Naive thymus-derived CD4-positive, alpha-beta T cell (primary cell): ENCODE results near the gene ACCS. TPM values are rescaled to one million over a fixed set of nuclear protein-coding genes. Genes with fewer than 3 reads are reported as not detected.

Experiments used
- ATAC-seq: fragments of 150-1000 bp; cut with Tn5 transposase; 2 replicates; pipeline ENCODE4 v1.10.0; 2021; ENCODE audit warnings: mild to moderate bottlenecking, moderate library complexity
- CTCF ChIA-PET: fragments of 350-600 bp; sonication (Branson Sonifier 250); formaldehyde crosslinking; loops from one replicate; lab custom pipeline; 2021; ENCODE audit warnings: antibody characterized with exemption; lab: Charles Lee
- POLR2A ChIA-PET: fragments of 350-600 bp; sonication (Branson Sonifier 250); formaldehyde crosslinking; loops from one replicate; lab custom pipeline; 2021; ENCODE audit warnings: antibody characterized with exemption, inconsistent platforms; lab: Charles Lee
- DNase-seq, 9 donors: peaks; one replicate each; pipeline versions ENCODE4 v3.0.0 to v3.0.0-alpha.2; 2020 to 2022; ENCODE audit warnings: mixed read lengths in 1 of 9
- H3K27ac ChIP-seq: one replicate; pipeline ENCODE4 v1.7.0; 2013; ENCODE audit warnings: mild to moderate bottlenecking, low read depth, low read length, moderate library complexity
- H3K27me3 ChIP-seq, 2 donors: one replicate each; pipeline ENCODE4 v1.7.0; 2013; ENCODE audit warnings: low read length in 2 of 2, mild to moderate bottlenecking in 2 of 2, moderate library complexity in 2 of 2; ENCODE audit not compliant: control insufficient read depth in 2 of 2, insufficient read depth in 2 of 2
- H3K36me3 ChIP-seq, 3 experiments: 1 replicate in 2 of 3; 2 replicates in 1 of 3; pipeline ENCODE4 v1.7.0; 2013; ENCODE audit warnings: low read length in 3 of 3, mild to moderate bottlenecking in 3 of 3, moderate library complexity in 1 of 3; ENCODE audit not compliant: insufficient read depth in 3 of 3, control insufficient read depth in 2 of 3
- H3K4me1 ChIP-seq, 2 donors: one replicate each; pipeline ENCODE4 v1.7.0; 2013; ENCODE audit warnings: low read length in 2 of 2, mild to moderate bottlenecking in 2 of 2, moderate library complexity in 1 of 2; ENCODE audit not compliant: control insufficient read depth in 2 of 2, insufficient read depth in 2 of 2
- H3K4me3 ChIP-seq: 2 replicates; pipeline ENCODE4 v1.7.0; 2013; ENCODE audit warnings: mild to moderate bottlenecking, low read length
- H3K9me3 ChIP-seq, 3 experiments: 1 replicate in 2 of 3; 2 replicates in 1 of 3; pipeline ENCODE4 v1.7.0; 2013; ENCODE audit warnings: low read length in 3 of 3; ENCODE audit not compliant: control insufficient read depth in 2 of 3
- H3K27ac Mint-ChIP-seq, 9 donors: one replicate each; pipeline ENCODE4 v1.8.0; 2020 to 2022; ENCODE audit warnings: mixed read lengths in 9 of 9, mild to moderate bottlenecking in 8 of 9, moderate library complexity in 5 of 9, inconsistent platforms in 2 of 9
- H3K27me3 Mint-ChIP-seq, 5 donors: one replicate each; pipeline ENCODE4 v1.8.0; 2021 to 2022; ENCODE audit warnings: mixed read lengths in 5 of 5, mild to moderate bottlenecking in 1 of 5
- H3K36me3 Mint-ChIP-seq, 5 donors: one replicate each; pipeline ENCODE4 v1.8.0; 2020 to 2022; ENCODE audit warnings: mixed read lengths in 5 of 5, mild to moderate bottlenecking in 3 of 5, inconsistent platforms in 1 of 5
- H3K4me1 Mint-ChIP-seq, 7 donors: one replicate each; pipeline ENCODE4 v1.8.0; 2020 to 2022; ENCODE audit warnings: mixed read lengths in 7 of 7, mild to moderate bottlenecking in 3 of 7, inconsistent platforms in 1 of 7
- H3K4me3 Mint-ChIP-seq, 10 donors: one replicate each; pipeline ENCODE4 v1.8.0; 2020 to 2022; ENCODE audit warnings: mild to moderate bottlenecking in 10 of 10, mixed read lengths in 10 of 10, moderate library complexity in 6 of 10, inconsistent platforms in 2 of 10
- H3K9me3 Mint-ChIP-seq, 11 donors: one replicate each; pipeline ENCODE4 v1.8.0; 2020 to 2022; ENCODE audit warnings: mixed read lengths in 11 of 11, mild to moderate bottlenecking in 4 of 11, inconsistent platforms in 1 of 11, moderate library complexity in 1 of 11
- intact Hi-C, 2 donors: fragments of 100-400 bp; cut with micrococcal nuclease; formaldehyde crosslinking; loops; one replicate each; pipeline ENCODE4 v1.15.1; 2023
- polyA plus RNA-seq, 2 donors: library from polyadenylated mRNA; unstranded; fragments of 300-500 nt; fragmentation: Illumina TruSeq; gene quantifications; one replicate each; pipeline ENCODE4 v1.2.3, GENCODE V29; 2021
- total RNA-seq, 6 experiments: library from RNA in 5 of 6; stranded (reverse) in 5 of 6; gene quantifications; 1 replicate in 5 of 6; 2 replicates in 1 of 6; pipeline ENCODE4 v1.2.3 and lab custom pipeline; 2021 to 2026

ACCS gene
- total and polyA plus RNA-seq, 7 experiments from 2014 or later = 1.4 to 79.2 (median 27.5) TPM

GRCh38 chr11:44128729-44129128 lies 62.7 kb downstream of the ACCS start:
- Histone ChIP-seq H3K27me3 (no peaks in the 10 kb centered on the region), H3K27ac (no peak overlapping the region), H3K9me3 (no peaks in the 10 kb centered on the region), H3K4me3 (no peak overlapping the region), H3K4me1 (no peaks in the 10 kb centered on the region), H3K36me3 (peaks cover 17 to 77% (median 23%) of the 10 kb centered on the region in 3 experiments)
- Mint-ChIP-seq H3K4me1 (peaks cover 0 to 9% (median 0%) of the 10 kb centered on the region in 7 donors), H3K36me3 (peaks cover 14 to 72% (median 67%) of the 10 kb centered on the region in 5 donors), H3K27ac (no peak overlapping the region), H3K27me3 (no peaks in the 10 kb centered on the region), H3K9me3 (no peaks in the 10 kb centered on the region), H3K4me3 (no peak overlapping the region)
- ChIA-PET CTCF (no interaction called here), POLR2A (no interaction called here)
- DNase-seq (no peak), ATAC-seq (no peak)
- intact Hi-C loops = no loop called here

DNA sequence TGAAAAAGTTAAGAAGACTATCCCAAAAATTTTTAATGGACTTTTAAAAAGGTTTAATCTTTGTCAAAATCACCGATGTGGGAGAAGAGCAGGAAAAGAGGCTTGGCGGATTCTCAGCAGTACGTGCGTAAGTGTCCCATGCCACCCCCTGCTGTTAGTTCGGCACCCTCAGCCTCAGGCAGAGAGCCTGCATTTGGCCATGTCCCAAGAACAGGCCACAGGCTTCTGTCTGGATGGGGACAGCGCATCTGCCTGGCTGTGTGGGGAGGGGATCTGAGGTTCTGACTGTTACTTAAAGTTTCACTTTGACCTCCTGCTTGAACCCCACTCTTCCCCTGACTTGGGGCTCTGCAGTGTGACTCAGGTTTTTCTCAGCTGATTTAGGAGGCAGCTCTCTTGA lies 64.7 kb downstream of the ACCS start:
- Histone ChIP-seq H3K36me3 (peaks cover 10 to 67% (median 19%) of the 10 kb centered on the region in 3 experiments), H3K4me3 (no peak overlapping the region), H3K27me3 (no peaks in the 10 kb centered on the region), H3K4me1 (no peaks in the 10 kb centered on the region), H3K27ac (no peak overlapping the region), H3K9me3 (no peaks in the 10 kb centered on the region)
- Mint-ChIP-seq H3K36me3 (peaks cover 14 to 69% (median 49%) of the 10 kb centered on the region in 5 donors), H3K4me1 (peaks cover 0 to 9% (median 0%) of the 10 kb centered on the region in 7 donors), H3K27me3 (no peaks in the 10 kb centered on the region), H3K27ac (no peak overlapping the region), H3K9me3 (no peaks in the 10 kb centered on the region), H3K4me3 (no peak overlapping the region)
- intact Hi-C loops = no loop called here
- DNase-seq = no peak
- CTCF ChIA-PET = interaction anchor here (1.0 kb wide), 1 partner anchor 10 kb away, joined by 3 read pairs; no protein-coding TSS in a partner anchor
- POLR2A ChIA-PET = no interaction called here
- no peak for ATAC-seq

GRCh38 chr11:44133335-44133946 lies 67.4 kb downstream of the ACCS start:
- Mint-ChIP-seq H3K4me3 (no peak overlapping the region), H3K4me1 (peaks cover 0 to 10% (median 0%) of the 10 kb centered on the region in 7 donors), H3K36me3 (peaks cover 7 to 74% (median 32%) of the 10 kb centered on the region in 5 donors), H3K27me3 (no peaks in the 10 kb centered on the region), H3K9me3 (no peaks in the 10 kb centered on the region), H3K27ac (peak overlapping the region in 1 of 9 donors; percentile 3)
- Histone ChIP-seq H3K36me3 (peaks cover 0 to 48% (median 3%) of the 10 kb centered on the region in 3 experiments), H3K4me3 (no peak overlapping the region), H3K9me3 (no peaks in the 10 kb centered on the region), H3K4me1 (no peaks in the 10 kb centered on the region), H3K27ac (no peak overlapping the region), H3K27me3 (no peaks in the 10 kb centered on the region)
- intact Hi-C loops = no loop called here
- DNase-seq = no peak
- CTCF ChIA-PET = interaction anchor here (0.9 kb wide), 1 partner anchor 402 kb away, joined by 3 read pairs; no protein-coding TSS in a partner anchor
- POLR2A ChIA-PET = no interaction called here
- ATAC-seq = no peak

Other genes with a start within 250 kb of the ACCS start
- gene ALKBH3, start 185.4 kb upstream of the ACCS start, total RNA-seq = 10 to 100 TPM; 28.9 to 32.8 (median 30.2) TPM
- gene ALKBH3, start 185.4 kb upstream of the ACCS start, polyA plus RNA-seq = 10 to 100 TPM; 39.1 to 43.2 TPM
- gene C11orf96, start 123.6 kb upstream of the ACCS start, total RNA-seq = 1 to 10 TPM in 1 of 5 experiments, under 1 TPM in 2, not detected in 2; 0.36 to 1.5 (median 0.64) TPM
- not detected for gene C11orf96, start 123.6 kb upstream of the ACCS start, polyA plus RNA-seq
- not detected for gene ACCSL, start 18.3 kb upstream of the ACCS start, total RNA-seq
- not detected for gene ACCSL, start 18.3 kb upstream of the ACCS start, polyA plus RNA-seq
- gene EXT2, start 29.4 kb downstream of the ACCS start, total RNA-seq = 10 to 100 TPM; 27.2 to 33.4 (median 30.7) TPM
- 10 to 100 TPM; 39.6 to 43.9 TPM for gene EXT2, start 29.4 kb downstream of the ACCS start, polyA plus RNA-seq
- not detected for gene ALX4, start 243.9 kb downstream of the ACCS start, total RNA-seq
- gene ALX4, start 243.9 kb downstream of the ACCS start, polyA plus RNA-seq = under 1 TPM in 1 of 2 donors, not detected in 1; 0.04 TPM